CD14-positive monocyte (primary cell): ENCODE results near the gene MSGN1. TPM values are rescaled to one million over a fixed set of nuclear protein-coding genes. Genes with fewer than 3 reads are reported as not detected.

ENCODE experiments used
- DNase-seq, 3 donors: peaks; one replicate each; pipeline ENCODE4 v3.0.0-alpha.2; 2011 to 2022
- H2AFZ ChIP-seq: 2 replicates; pipeline ENCODE4 v1.6.0; 2012; ENCODE audit warnings: mild to moderate bottlenecking, low read depth, low read length, inconsistent platforms; ENCODE audit not compliant: insufficient read depth, poor library complexity, severe bottlenecking
- H3K27ac ChIP-seq, 2 donors: 1 replicate in 1 of 2; 2 replicates in 1 of 2; pipeline ENCODE4 v1.5.1; 2012 to 2013; ENCODE audit warnings: low read length in 2 of 2, control low read depth in 1 of 2, inconsistent platforms in 1 of 2, low read depth in 1 of 2, mild to moderate bottlenecking in 1 of 2
- H3K27me3 ChIP-seq, 2 donors: one replicate each; pipeline versions ENCODE4 v1.6.0 to v1.6.1; 2011 to 2013; ENCODE audit warnings: low read length in 2 of 2; ENCODE audit not compliant: control insufficient read depth in 2 of 2, insufficient read depth in 2 of 2
- H3K36me3 ChIP-seq, 2 donors: replicated peaks in 1 of 2; 1 replicate in 1 of 2; 2 replicates in 1 of 2; pipeline versions ENCODE4 v1.5.1 to v1.6.1; 2012 to 2013; ENCODE audit warnings: low read length in 2 of 2, control low read depth in 1 of 2, inconsistent platforms in 1 of 2, mild to moderate bottlenecking in 1 of 2; ENCODE audit not compliant: insufficient read depth in 2 of 2, control insufficient read depth in 1 of 2
- H3K4me1 ChIP-seq, 2 donors: 1 replicate in 1 of 2; 2 replicates in 1 of 2; pipeline versions ENCODE4 v1.5.1 to v1.6.1; 2012 to 2013; ENCODE audit warnings: low read length in 2 of 2, control low read depth in 1 of 2, inconsistent platforms in 1 of 2, mild to moderate bottlenecking in 1 of 2, moderate library complexity in 1 of 2; ENCODE audit not compliant: insufficient read depth in 2 of 2, control insufficient read depth in 1 of 2
- H3K4me2 ChIP-seq: replicated peaks from 2 replicates; pipeline ENCODE3; 2012; ENCODE audit warnings: low read length, moderate library complexity, mild to moderate bottlenecking; ENCODE audit not compliant: poor library complexity, severe bottlenecking; ENCODE audit errors: extremely low read depth
- H3K4me3 ChIP-seq, 3 experiments: fragments of 200-600 bp in 1 of 3; sonication (generic) in 1 of 3; replicated peaks in 1 of 3; 1 replicate in 2 of 3; 2 replicates in 1 of 3; pipeline ENCODE4 v1.5.1; 2011 to 2013; ENCODE audit warnings: low read length in 3 of 3, mild to moderate bottlenecking in 3 of 3, control low read depth in 2 of 3, low read depth in 2 of 3, inconsistent platforms in 1 of 3, moderate library complexity in 1 of 3
- H3K79me2 ChIP-seq: 2 replicates; pipeline ENCODE4 v1.6.0; 2012; ENCODE audit warnings: mild to moderate bottlenecking, control low read depth, inconsistent platforms, low read length, moderate library complexity; ENCODE audit not compliant: insufficient read depth
- H3K9ac ChIP-seq: 2 replicates; pipeline ENCODE4 v1.6.0; 2017; ENCODE audit warnings: low read length, mild to moderate bottlenecking; ENCODE audit not compliant: insufficient read depth, poor library complexity, severe bottlenecking
- H3K9me3 ChIP-seq, 2 donors: replicated peaks in 1 of 2; 1 replicate in 1 of 2; 2 replicates in 1 of 2; pipeline versions ENCODE4 v1.5.1 to v1.6.1; 2012 to 2013; ENCODE audit warnings: low read length in 2 of 2, control low read depth in 1 of 2; ENCODE audit not compliant: control insufficient read depth in 1 of 2, insufficient read depth in 1 of 2
- H4K20me1 ChIP-seq: 2 replicates; pipeline ENCODE4 v1.6.0; 2012; ENCODE audit warnings: mild to moderate bottlenecking, low read length, control low read depth, moderate library complexity; ENCODE audit not compliant: insufficient read depth
- H3K27ac Mint-ChIP-seq, 7 donors: one replicate each; pipeline ENCODE4 v1.8.0; 2020; ENCODE audit warnings: mild to moderate bottlenecking in 7 of 7, mixed read lengths in 7 of 7, moderate library complexity in 6 of 7, inconsistent platforms in 2 of 7
- H3K27me3 Mint-ChIP-seq, 3 donors: one replicate each; pipeline ENCODE4 v1.8.0; 2021 to 2022; ENCODE audit warnings: low read depth in 3 of 3, mild to moderate bottlenecking in 3 of 3, mixed read lengths in 3 of 3, moderate library complexity in 3 of 3, inconsistent platforms in 1 of 3
- H3K36me3 Mint-ChIP-seq, 2 donors: one replicate each; pipeline ENCODE4 v1.8.0; 2020; ENCODE audit warnings: mixed read lengths in 2 of 2, inconsistent platforms in 1 of 2, mild to moderate bottlenecking in 1 of 2
- H3K4me1 Mint-ChIP-seq: one replicate; pipeline ENCODE4 v1.8.0; 2020; ENCODE audit warnings: mild to moderate bottlenecking, mixed read lengths
- H3K4me3 Mint-ChIP-seq, 2 donors: one replicate each; pipeline ENCODE4 v1.8.0; 2020; ENCODE audit warnings: mild to moderate bottlenecking in 2 of 2, mixed read lengths in 2 of 2, moderate library complexity in 1 of 2
- H3K9me3 Mint-ChIP-seq, 7 donors: one replicate each; pipeline ENCODE4 v1.8.0; 2020 to 2022; ENCODE audit warnings: mixed read lengths in 7 of 7, mild to moderate bottlenecking in 6 of 7, moderate library complexity in 6 of 7, inconsistent platforms in 2 of 7
- CTCF ChIP-seq: fragments of 200-600 bp; IDR thresholded peaks from one replicate; pipeline ENCODE4 v1.8.0; 2022; ENCODE audit warnings: antibody characterized with exemption, mild to moderate bottlenecking
- WGBS: methylation state at CpG from one replicate; pipeline ENCODE4 v1.1.5; 2013; ENCODE audit warnings: missing lambda C conversion rate; ENCODE audit not compliant: insufficient coverage; 5-methylcytosine and 5-hydroxymethylcytosine counted together
- intact Hi-C, 2 donors: fragments of 100-400 bp; cut with micrococcal nuclease; formaldehyde crosslinking; loops; one replicate each; pipeline versions ENCODE4 v1.15.0 to v1.15.1; 2023
- polyA plus RNA-seq, 3 donors: library from polyadenylated mRNA; depleted of rRNA in 1 of 3; unstranded in 2 of 3; stranded (reverse) in 1 of 3; fragments of 300-500 nt in 2 of 3; fragments of >200 nt in 1 of 3; fragmentation: Illumina TruSeq in 2 of 3; gene quantifications; 1 replicate in 2 of 3; 2 replicates in 1 of 3; pipeline ENCODE4 v1.2.3, GENCODE V29; 2012 to 2021

Gene MSGN1
- polyA plus RNA-seq, 3 donors = not detected

GRCh38 chr2:17830053-17831034 lies 14.1 kb downstream of the MSGN1 start:
- no peak overlapping the region for H3K9ac ChIP-seq
- H3K9me3 ChIP-seq = no peaks in the 10 kb centered on the region
- H3K4me3 ChIP-seq = peak overlapping the region in 1 of 3 experiments; percentile 27
- H3K4me1 ChIP-seq = peaks cover 7 to 8% of the 10 kb centered on the region in 2 donors
- WGBS = 3% methylated on average over 27 of the region's 37 CpGs
- Mint-ChIP-seq H3K27me3 (peaks cover 8 to 22% (median 19%) of the 10 kb centered on the region in 3 donors), H3K27ac (peak overlapping the region in 1 of 7 donors; percentile 22), H3K4me1 (peaks cover 8% of the 10 kb centered on the region), H3K4me3 (peak overlapping the region; percentile 24 to 75), H3K36me3 (no peaks in the 10 kb centered on the region), H3K9me3 (peaks cover 0 to 9% (median 4%) of the 10 kb centered on the region in 7 donors)
- H3K27me3 ChIP-seq = peaks cover 0 to 13% of the 10 kb centered on the region in 2 donors
- intact Hi-C loops = loop anchor here (1.0 to 10.0 kb wide), 2 partner anchors 106 to 111 kb away; no protein-coding TSS in a partner anchor
- H4K20me1 ChIP-seq = no peaks in the 10 kb centered on the region
- peak overlapping the region; percentile 67 for H2AFZ ChIP-seq
- H3K36me3 ChIP-seq = no peaks in the 10 kb centered on the region
- H3K4me2 ChIP-seq = peak overlapping the region; percentile 48
- no peaks in the 10 kb centered on the region for H3K79me2 ChIP-seq
- no peak overlapping the region for H3K27ac ChIP-seq
- peak; percentile 93 for TF ChIP-seq CTCF
- DNase-seq = peak in 2 of 3 donors; percentile 30 to 44

GRCh38 chr2:17835516-17835915 lies 19.3 kb downstream of the MSGN1 start:
- Histone ChIP-seq H3K27ac (no peak overlapping the region), H2AFZ (no peak overlapping the region), H4K20me1 (no peaks in the 10 kb centered on the region), H3K4me1 (peaks cover 3 to 4% of the 10 kb centered on the region in 2 donors), H3K9me3 (no peaks in the 10 kb centered on the region), H3K4me2 (no peak overlapping the region), H3K27me3 (peaks cover 0 to 7% of the 10 kb centered on the region in 2 donors), H3K36me3 (no peaks in the 10 kb centered on the region), H3K4me3 (no peak overlapping the region), H3K9ac (no peak overlapping the region), H3K79me2 (no peaks in the 10 kb centered on the region)
- TF ChIP-seq CTCF = no peak
- WGBS = no CpG with 5 or more reads among the region's 2 CpGs
- peaks cover 8 to 18% (median 16%) of the 10 kb centered on the region in 3 donors for H3K27me3 Mint-ChIP-seq
- H3K27ac Mint-ChIP-seq = peak overlapping the region in 1 of 7 donors; percentile 61
- intact Hi-C loops = loop anchor here in 1 of 2 donors (10.0 kb wide), 1 partner anchor 111 kb away; no protein-coding TSS in a partner anchor
- peaks cover 6% of the 10 kb centered on the region for H3K4me1 Mint-ChIP-seq
- no peak for DNase-seq
- H3K36me3 Mint-ChIP-seq = no peaks in the 10 kb centered on the region
- H3K9me3 Mint-ChIP-seq = no peaks in the 10 kb centered on the region
- no peak overlapping the region for H3K4me3 Mint-ChIP-seq
